Uterus (tissue), 4 donors: Measurements from ENCODE around the gene PAXIP1. TPM values are rescaled to one million over a fixed set of nuclear protein-coding genes. Genes with fewer than 3 reads are reported as not detected.

ENCODE experiments used
- DNase-seq, 2 donors: peaks; one replicate each; pipeline ENCODE4 v3.0.0-alpha.2; 2019 to 2020
- H3K27ac ChIP-seq, 2 donors: fragments of 200-600 bp; sonication (generic); 1 replicate in 1 of 2; 2 replicates in 1 of 2; pipeline ENCODE4 v1.5.1; 2016 to 2018
- H3K27me3 ChIP-seq, 2 donors: fragments of 200-600 bp; sonication (generic); one replicate each; pipeline ENCODE4 v1.5.1; 2018 to 2019; ENCODE audit warnings: control low read depth in 1 of 2
- H3K36me3 ChIP-seq, 2 donors: fragments of 200-600 bp; sonication (generic); one replicate each; pipeline ENCODE4 v1.5.1; 2019; ENCODE audit warnings: control low read depth in 1 of 2
- H3K4me1 ChIP-seq, 2 donors: fragments of 200-600 bp; sonication (generic); one replicate each; pipeline ENCODE4 v1.5.1; 2018 to 2019; ENCODE audit warnings: control low read depth in 1 of 2
- H3K4me3 ChIP-seq, 2 donors: fragments of 200-600 bp; sonication (generic); 1 replicate in 1 of 2; 2 replicates in 1 of 2; pipeline ENCODE4 v1.5.1; 2018 to 2019; ENCODE audit warnings: mild to moderate bottlenecking in 1 of 2
- H3K9me3 ChIP-seq, 2 donors: fragments of 200-600 bp; sonication (generic); one replicate each; pipeline ENCODE4 v1.5.1; 2019; ENCODE audit warnings: control low read depth in 1 of 2
- CTCF ChIP-seq, 4 experiments: fragments of 200-600 bp in 2 of 4; fragments of 450-650 bp in 2 of 4; sonication (generic) in 2 of 4; IDR thresholded peaks; one replicate each; pipeline ENCODE4 v1.5.1; 2016 to 2019; ENCODE audit warnings: antibody characterized with exemption in 4 of 4, mild to moderate bottlenecking in 2 of 4, moderate library complexity in 1 of 4
- POLR2A ChIP-seq, 2 donors: fragments of 450-650 bp; IDR thresholded peaks; one replicate each; pipeline ENCODE4 v1.6.1; 2016; ENCODE audit warnings: antibody characterized with exemption in 2 of 2, mild to moderate bottlenecking in 1 of 2, moderate library complexity in 1 of 2
- intact Hi-C: fragments of 100-400 bp; cut with DNase I; formaldehyde crosslinking; loops from one replicate; pipeline ENCODE4 v1.15.1; 2023; ENCODE audit warnings: low total_unique reads
- total RNA-seq, 4 donors: library from RNA; depleted of rRNA in 3 of 4; stranded (reverse); fragments of >200 nt in 3 of 4; gene quantifications; one replicate each; pipeline versions ENCODE4 v1.1.0 to v1.2.4, GENCODE V29; 2014 to 2023
- donor health status: DM: yes; HTN: yes; CAD: no.

PAXIP1 gene
- total RNA-seq, 4 donors from 2014 or later, result 11.2 to 22.5 (median 17.3) TPM

- Histone ChIP-seq H3K4me1 (no peaks in the 10 kb centered on the region), H3K36me3 (no peaks in the 10 kb centered on the region), H3K27ac (no peak overlapping the region), H3K9me3 (no peaks in the 10 kb centered on the region), H3K27me3 (no peaks in the 10 kb centered on the region), H3K4me3 (no peak overlapping the region)
- DNase-seq, result no peak
- intact Hi-C loops, result loop anchor here (10.0 kb wide), 1 partner anchor 425 kb away; no protein-coding TSS in a partner anchor
- TF ChIP-seq POLR2A (IDR thresholded peaks at IDR 0.05), result no peak
Measured at GRCh38 chr7:154919344-154920225, 83.3 kb downstream of the PAXIP1 start.

- Histone ChIP-seq H3K27ac (no peak overlapping the region), H3K36me3 (no peaks in the 10 kb centered on the region), H3K27me3 (peaks cover 0 to 3% of the 10 kb centered on the region in 2 donors), H3K4me3 (no peak overlapping the region), H3K4me1 (no peaks in the 10 kb centered on the region), H3K9me3 (no peaks in the 10 kb centered on the region)
- DNase-seq, result no peak
- intact Hi-C loops, result no loop called here
- TF ChIP-seq POLR2A (IDR thresholded peaks at IDR 0.05) (no peak), CTCF (IDR thresholded peaks at IDR 0.05) (no peak)
Measured at GRCh38 chr7:154918741-154919140, 84.2 kb downstream of the PAXIP1 start.

- no peak for DNase-seq
- intact Hi-C loops, result no loop called here
- peaks cover 0 to 3% of the 10 kb centered on the region in 2 donors for H3K27me3 ChIP-seq
- H3K27ac ChIP-seq, result no peak overlapping the region
- TF ChIP-seq CTCF (IDR thresholded peaks at IDR 0.05) (no peak), POLR2A (IDR thresholded peaks at IDR 0.05) (no peak)
- H3K36me3 ChIP-seq, result no peaks in the 10 kb centered on the region
- H3K4me3 ChIP-seq, result no peak overlapping the region
- H3K9me3 ChIP-seq, result no peaks in the 10 kb centered on the region
- no peaks in the 10 kb centered on the region for H3K4me1 ChIP-seq
Measured at GRCh38 chr7:154918266-154918665, 84.7 kb downstream of the PAXIP1 start.

- H3K4me3 ChIP-seq, result no peak overlapping the region
- no peaks in the 10 kb centered on the region for H3K36me3 ChIP-seq
- intact Hi-C loops, result no loop called here
- H3K9me3 ChIP-seq, result no peaks in the 10 kb centered on the region
- no peak for DNase-seq
- no peak overlapping the region for H3K27ac ChIP-seq
- H3K4me1 ChIP-seq, result no peaks in the 10 kb centered on the region
- TF ChIP-seq POLR2A (IDR thresholded peaks at IDR 0.05) (no peak), CTCF (IDR thresholded peaks at IDR 0.05) (no peak)
- peaks cover 0 to 3% of the 10 kb centered on the region in 2 donors for H3K27me3 ChIP-seq
Measured at GRCh38 chr7:154917808-154918160, 85.1 kb downstream of the PAXIP1 start.

- H3K27ac ChIP-seq, result no peak overlapping the region
- H3K27me3 ChIP-seq, result peaks cover 0 to 3% of the 10 kb centered on the region in 2 donors
- H3K4me3 ChIP-seq, result no peak overlapping the region
- intact Hi-C loops, result no loop called here
- TF ChIP-seq POLR2A (IDR thresholded peaks at IDR 0.05), result no peak
- no peaks in the 10 kb centered on the region for H3K36me3 ChIP-seq
- no peaks in the 10 kb centered on the region for H3K4me1 ChIP-seq
- no peaks in the 10 kb centered on the region for H3K9me3 ChIP-seq
- DNase-seq, result no peak
Measured at GRCh38 chr7:154916856-154917807, 85.8 kb downstream of the PAXIP1 start.
